ENCODE measurements around the gene TXLNB.
"Not testable (repeated sequence)": the region's sequence is repeated elsewhere in the genome, so short reads cannot be mapped to it uniquely, and the experiment has no call there.

TXLNB gene

GRCh38 chr6:139234193-139234592, 57.6 kb downstream of the TXLNB start:
- H3K4me3 ChIP-seq (replicated peaks; ENCODE audit: insufficient read depth, low read length); DNase-seq (ENCODE audit: low read depth in 1 of 2, low spot score in 1 of 2); H3K27ac ChIP-seq (replicated peaks); H3K27me3 ChIP-seq (ENCODE audit: insufficient read depth, poor library complexity, severe bottlenecking): not testable (repeated sequence)

DNA sequence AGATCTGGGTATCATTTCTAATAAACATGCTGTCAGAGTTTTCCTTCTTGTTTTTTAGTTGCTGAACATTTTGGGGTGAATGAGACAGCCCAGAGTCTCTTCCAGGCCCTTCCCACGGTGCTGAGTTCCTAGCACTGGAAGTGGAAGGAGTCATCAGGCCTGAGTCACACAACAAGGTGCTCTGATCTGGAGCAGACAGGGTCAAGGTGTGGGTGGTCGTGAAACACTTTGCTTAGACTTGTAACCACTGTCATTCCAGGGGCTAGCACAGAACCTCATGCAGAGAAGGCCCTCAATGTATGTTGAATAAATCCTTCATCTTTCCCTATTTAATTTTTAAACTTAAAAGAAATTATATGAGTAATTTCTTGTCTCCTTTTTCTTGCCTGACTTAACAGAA, 60.6 kb downstream of the TXLNB start:
- H3K27ac ChIP-seq (replicated peaks), result no peak overlapping the region
- H3K27me3 ChIP-seq (ENCODE audit: insufficient read depth, poor library complexity, severe bottlenecking), result no peaks in the 10 kb centered on the region
- H3K4me3 ChIP-seq (replicated peaks; ENCODE audit: insufficient read depth, low read length), result no peak overlapping the region
- TF ChIP-seq GABPA (IDR thresholded peaks at IDR 0.05; ENCODE audit: low read depth) (no peak), REST (IDR thresholded peaks at IDR 0.05; ENCODE audit: insufficient replicate concordance, low read depth) (no peak), POLR2AphosphoS5 (IDR thresholded peaks at IDR 0.05; ENCODE audit: low read depth) (no peak), CTCF (IDR thresholded peaks at IDR 0.05; ENCODE audit: insufficient read depth, low read length) (no peak), SPI1 (IDR thresholded peaks at IDR 0.05; ENCODE audit: borderline replicate concordance, low read depth) (no peak)
- DNase-seq (ENCODE audit: low read depth in 1 of 2, low spot score in 1 of 2), result no peak

- TF ChIP-seq SPI1 (IDR thresholded peaks at IDR 0.05; ENCODE audit: borderline replicate concordance, low read depth), result no peak
- no peak for TF ChIP-seq REST (IDR thresholded peaks at IDR 0.05; ENCODE audit: insufficient replicate concordance, low read depth)
- no peak for TF ChIP-seq GABPA (IDR thresholded peaks at IDR 0.05; ENCODE audit: low read depth)
- TF ChIP-seq CTCF (IDR thresholded peaks at IDR 0.05; ENCODE audit: insufficient read depth, low read length), result no peak
- no peak for TF ChIP-seq POLR2AphosphoS5 (IDR thresholded peaks at IDR 0.05; ENCODE audit: low read depth)
- peak in 1 of 2 experiments; percentile 31 for DNase-seq (ENCODE audit: low read depth in 1 of 2, low spot score in 1 of 2)
- Histone ChIP-seq H3K27me3 (ENCODE audit: insufficient read depth, poor library complexity, severe bottlenecking) (no peaks in the 10 kb centered on the region), H3K4me3 (replicated peaks; ENCODE audit: insufficient read depth, low read length) (no peak overlapping the region), H3K27ac (replicated peaks) (no peak overlapping the region)
Observed at GRCh38 chr6:139230391-139230840, 61.4 kb downstream of the TXLNB start.

- DNase-seq (ENCODE audit: low read depth in 1 of 2, low spot score in 1 of 2); H3K27me3 ChIP-seq (ENCODE audit: insufficient read depth, poor library complexity, severe bottlenecking); H3K27ac ChIP-seq (replicated peaks): not testable (repeated sequence)
Observed at GRCh38 chr6:139228387-139228786, 63.4 kb downstream of the TXLNB start.

DNA sequence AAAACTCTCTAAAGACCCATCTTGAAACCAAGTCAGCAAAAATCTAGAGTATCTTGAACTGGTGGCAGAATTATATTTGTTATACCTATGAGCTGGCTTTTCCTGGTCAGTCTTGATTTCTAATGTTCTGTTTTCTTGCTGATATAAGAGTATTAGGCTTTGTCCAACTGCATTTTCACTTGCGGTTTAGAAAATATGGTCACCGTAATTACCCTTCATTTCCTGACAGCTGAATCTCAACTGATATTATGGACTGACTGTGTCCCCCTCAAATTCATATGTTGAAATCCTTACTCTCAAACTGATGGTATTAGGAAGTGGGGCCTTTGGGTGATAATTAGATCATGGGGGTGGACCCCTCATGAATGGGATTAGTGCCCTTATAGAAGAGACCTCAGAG, 72.1 kb downstream of the TXLNB start:
- no peak for TF ChIP-seq POLR2AphosphoS5 (IDR thresholded peaks at IDR 0.05; ENCODE audit: low read depth)
- no peak for TF ChIP-seq GABPA (IDR thresholded peaks at IDR 0.05; ENCODE audit: low read depth)
- no peak for TF ChIP-seq SPI1 (IDR thresholded peaks at IDR 0.05; ENCODE audit: borderline replicate concordance, low read depth)
- no peak for TF ChIP-seq CTCF (IDR thresholded peaks at IDR 0.05; ENCODE audit: insufficient read depth, low read length)
- no peak for TF ChIP-seq REST (IDR thresholded peaks at IDR 0.05; ENCODE audit: insufficient replicate concordance, low read depth)
- Histone ChIP-seq H3K27ac (replicated peaks) (peak overlapping the region; percentile 42), H3K27me3 (ENCODE audit: insufficient read depth, poor library complexity, severe bottlenecking) (no peaks in the 10 kb centered on the region), H3K4me3 (replicated peaks; ENCODE audit: insufficient read depth, low read length) (no peak overlapping the region)
- DNase-seq (ENCODE audit: low read depth in 1 of 2, low spot score in 1 of 2), result no peak

More at GRCh38 chr6:139228387-139228786, 63.4 kb downstream of the TXLNB start:
- H3K4me3 ChIP-seq (replicated peaks; ENCODE audit: insufficient read depth, low read length), result not testable (repeated sequence)
